Fibroblast of lung (primary cell): ENCODE measurements around the gene ING2.

Experiments used
- CTCF ChIP-seq, 2 donors: IDR thresholded peaks in 1 of 2; conservative IDR thresholded peaks in 1 of 2; 1 replicate in 1 of 2; 2 replicates in 1 of 2; pipeline ENCODE4 v1.5.1; 2011 to 2012; ENCODE audit warnings: low read length in 2 of 2, control low read depth in 1 of 2, inconsistent platforms in 1 of 2, low read depth in 1 of 2, mild to moderate bottlenecking in 1 of 2
- EZH2 ChIP-seq: IDR thresholded peaks from 2 replicates; pipeline ENCODE4 v1.5.1; 2012; ENCODE audit warnings: low read length, control low read depth, mild to moderate bottlenecking; ENCODE audit errors: missing control alignments

GRCh38 chr4:183458005-183458404 is 46.9 kb upstream of the ING2 start:
- TF ChIP-seq CTCF (conservative IDR thresholded peaks at IDR 0.05 in 1 of 2, IDR thresholded peaks at IDR 0.05 in 1 of 2; ENCODE audit: low read depth in 1 of 2, low read length in 2 of 2) (no peak), EZH2 (no peak)
